ENCODE measurements around the gene SAMSN1.
"Not testable (repeated sequence)": the region's sequence is repeated elsewhere in the genome, so short reads cannot be mapped to it uniquely, and the experiment has no call there.

Gene SAMSN1

GRCh38 chr21:14562959-14563358, 16.8 kb upstream of the SAMSN1 start:
- no peak for DNase-seq

- DNase-seq, result no peak
These were observed 14.4 kb upstream of the SAMSN1 start for GRCh38 chr21:14560555-14560954.

- DNase-seq, result no peak
These were observed 14.0 kb upstream of the SAMSN1 start for GRCh38 chr21:14560139-14560538.

- DNase-seq, result no peak
These were observed 13.0 kb upstream of the SAMSN1 start for GRCh38 chr21:14559102-14559501.

- no peak for DNase-seq
These were observed 11.3 kb upstream of the SAMSN1 start for GRCh38 chr21:14557413-14557812.

- DNase-seq, result no peak
These were observed 8.8 kb upstream of the SAMSN1 start for GRCh38 chr21:14554948-14555347.

GRCh38 chr21:14553422-14553821, 7.3 kb upstream of the SAMSN1 start:
- no peak for DNase-seq

GRCh38 chr21:14551741-14552140, 5.6 kb upstream of the SAMSN1 start:
- DNase-seq, result no peak

GRCh38 chr21:14550135-14550534, 4.0 kb upstream of the SAMSN1 start:
- no peak for DNase-seq

- no peak for DNase-seq
These were observed 2.7 kb upstream of the SAMSN1 start for GRCh38 chr21:14548779-14549178.

GRCh38 chr21:14547834-14548513, 1.9 kb upstream of the SAMSN1 start:
- no peak for DNase-seq

GRCh38 chr21:14546719-14547118, 604 bp upstream of the SAMSN1 start:
- DNase-seq, result not testable (repeated sequence)

- no peak for DNase-seq
These were observed 2.1 kb downstream of the SAMSN1 start for GRCh38 chr21:14543983-14544382.

- no peak for DNase-seq
These were observed 3.5 kb downstream of the SAMSN1 start for GRCh38 chr21:14542638-14543037.

- DNase-seq, result no peak
These were observed 4.1 kb downstream of the SAMSN1 start for GRCh38 chr21:14541841-14542490.

GRCh38 chr21:14538483-14538882, 7.6 kb downstream of the SAMSN1 start:
- DNase-seq, result no peak

- DNase-seq, result no peak
These were observed 9.2 kb downstream of the SAMSN1 start for GRCh38 chr21:14536929-14537328.

GRCh38 chr21:14535702-14536101, 10.4 kb downstream of the SAMSN1 start:
- no peak for DNase-seq

- no peak for DNase-seq
These were observed 12.4 kb downstream of the SAMSN1 start for GRCh38 chr21:14533499-14534428.

GRCh38 chr21:14531757-14532316, 14.3 kb downstream of the SAMSN1 start:
- no peak for DNase-seq

- no peak for DNase-seq
These were observed 15.5 kb downstream of the SAMSN1 start for GRCh38 chr21:14530592-14530991.

GRCh38 chr21:14528815-14529214, 17.3 kb downstream of the SAMSN1 start:
- DNase-seq, result no peak
